HG03457 (cell line): Measurements from ENCODE around the gene CYP8B1.

Source experiments
- ATAC-seq: cut with Tn5 transposase; IDR thresholded peaks from one replicate; pipeline ENCODE4 v1.9.1; 2021; ENCODE audit warnings: moderate number of reproducible peaks; ENCODE audit not compliant: unreplicated experiment

CYP8B1 gene

GRCh38 chr3:42875325-42876151 is at the start of gene CYP8B1:
Gene CYP8B1, minus strand, starts transcription at chr3:42875879. Its CDS starts 63 bp downstream, at chr3:42875816.
- no peak for ATAC-seq

DNA sequence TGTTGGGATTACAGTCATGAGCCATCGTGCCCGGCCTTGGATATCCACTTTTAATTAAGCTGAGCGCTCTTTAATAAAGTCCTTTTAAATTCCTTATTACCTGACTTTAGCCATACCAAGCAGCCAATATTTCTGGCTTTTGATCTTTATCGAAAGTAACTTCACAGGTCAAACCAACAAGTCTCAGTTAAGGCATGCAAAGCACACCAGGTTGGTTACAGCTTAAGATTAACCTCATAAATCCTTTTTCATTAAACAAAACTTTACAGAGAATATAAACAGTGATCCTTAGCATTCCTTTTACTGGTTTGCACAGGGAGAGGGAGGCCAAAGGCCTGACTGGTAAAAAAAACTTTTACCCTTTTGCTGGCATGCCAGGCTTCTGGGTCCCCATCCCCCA is 47.9 kb upstream of the CYP8B1 start:
- no peak for ATAC-seq

- no peak for ATAC-seq
Observed at GRCh38 chr3:42914771-42915515, 39.3 kb upstream of the CYP8B1 start.

- ATAC-seq = no peak
Observed at GRCh38 chr3:42911551-42911950, 35.9 kb upstream of the CYP8B1 start.

- ATAC-seq = no peak
Observed at GRCh38 chr3:42908675-42909074, 33.0 kb upstream of the CYP8B1 start.

GRCh38 chr3:42906848-42907183 is 31.1 kb upstream of the CYP8B1 start:
- no peak for ATAC-seq

DNA sequence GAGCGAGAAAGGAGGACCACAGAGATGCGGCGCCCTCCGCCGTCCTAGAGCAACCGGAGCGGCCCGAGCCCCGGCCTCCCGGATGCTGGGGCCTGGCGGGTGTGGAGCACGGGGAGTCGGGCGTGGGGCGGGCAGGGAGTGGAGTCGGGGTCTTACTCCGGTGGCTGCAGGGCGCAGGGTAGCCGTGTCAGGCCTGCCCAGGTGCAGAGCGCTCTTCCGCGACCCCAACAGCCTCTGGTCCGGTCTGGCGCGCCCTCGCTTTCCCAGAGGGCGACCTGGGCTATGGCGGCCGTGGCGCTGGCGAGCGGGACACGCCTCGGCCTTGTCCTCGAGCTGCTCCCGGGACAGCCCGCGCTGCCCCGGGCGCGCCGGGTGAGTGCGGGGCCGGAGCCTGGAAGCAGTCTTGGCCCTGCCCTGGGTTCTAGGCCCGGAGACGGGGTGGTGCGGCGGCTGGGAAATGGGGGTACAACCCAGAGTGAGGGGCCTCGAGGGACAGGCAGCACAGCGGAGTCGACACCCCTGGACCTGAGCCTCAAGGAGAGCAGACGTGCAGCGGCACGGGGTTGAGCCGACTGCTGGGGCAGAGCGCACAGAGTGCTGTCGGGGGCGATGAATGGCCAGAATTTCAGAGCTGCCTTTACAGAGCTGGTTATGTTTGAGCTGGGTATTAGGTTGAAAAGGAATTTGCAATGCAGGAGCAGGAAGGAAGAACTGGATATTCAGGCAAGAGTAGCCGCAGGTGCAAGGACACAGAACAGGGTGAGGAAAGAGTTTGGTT is 30.6 kb upstream of the CYP8B1 start, which contains the start of gene ZNF662:
Gene ZNF662 (plus strand): TSS at position 73 of the 778 bp plus-strand sequence. CDS start 1,973 bp downstream, outside the sequence.
- ATAC-seq = no peak

- ATAC-seq = no peak
Observed at GRCh38 chr3:42905740-42906069, 30.0 kb upstream of the CYP8B1 start.

DNA sequence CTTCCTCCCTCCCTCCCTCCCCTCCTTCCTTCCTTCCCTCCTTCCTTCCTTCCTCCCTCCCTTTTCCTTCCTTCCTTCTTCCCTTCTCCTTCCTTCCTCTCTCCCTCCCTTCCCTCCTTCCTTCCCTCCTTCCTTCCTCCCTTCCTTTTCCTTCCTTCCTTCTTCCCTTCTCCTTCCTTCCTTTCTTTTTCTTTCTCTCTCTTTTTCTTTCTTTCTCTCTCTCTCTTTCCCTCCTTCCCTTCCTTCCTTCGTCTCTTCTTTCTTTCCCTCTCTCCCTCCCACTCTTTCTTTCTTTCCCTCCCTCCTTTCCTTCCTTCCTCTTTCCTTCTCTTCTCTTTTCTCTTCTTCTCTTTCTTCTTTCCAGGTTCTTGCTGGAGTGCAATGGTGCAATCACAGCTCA is 28.4 kb upstream of the CYP8B1 start:
- ATAC-seq = no peak

DNA sequence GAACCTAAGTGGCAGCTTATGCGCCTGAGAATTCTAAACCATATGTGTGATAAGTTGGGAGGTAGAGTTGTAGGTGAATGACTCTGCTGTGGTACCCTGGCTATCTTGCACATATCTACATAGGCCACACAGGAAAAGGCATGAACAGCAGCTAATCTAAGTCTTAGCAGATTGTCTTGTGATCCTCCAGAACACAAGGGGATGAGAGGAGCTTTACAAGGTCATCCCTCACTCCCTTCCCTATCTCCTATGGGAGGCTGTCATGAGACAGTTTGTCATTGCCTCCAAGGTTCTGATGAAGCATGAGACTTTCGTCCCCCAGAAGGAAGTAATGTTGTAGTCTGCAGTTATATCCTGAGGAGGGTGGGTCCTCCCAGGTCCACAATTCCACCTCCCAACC is 26.6 kb upstream of the CYP8B1 start:
- no peak for ATAC-seq

DNA sequence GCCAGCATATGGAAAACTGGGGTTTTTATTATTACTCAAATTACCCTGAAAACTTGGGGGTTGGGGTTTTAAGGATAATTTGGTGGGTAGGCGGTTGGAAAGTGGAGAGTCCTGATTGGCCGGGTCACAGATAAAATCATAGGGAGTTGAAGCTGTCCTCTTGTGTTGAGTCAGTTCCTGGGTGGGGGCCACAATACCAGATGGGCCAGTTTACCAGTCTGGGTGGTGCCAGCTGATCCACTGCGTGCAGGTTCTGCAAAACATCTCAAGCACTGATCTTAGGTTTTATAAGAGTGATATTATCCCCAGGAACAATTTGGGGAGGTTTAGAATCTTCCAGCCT is 25.4 kb upstream of the CYP8B1 start:
- no peak for ATAC-seq

GRCh38 chr3:42900226-42901072 is 24.8 kb upstream of the CYP8B1 start:
- no peak for ATAC-seq

GRCh38 chr3:42898896-42899675 is 23.4 kb upstream of the CYP8B1 start:
- ATAC-seq = no peak

- ATAC-seq = no peak
Observed at GRCh38 chr3:42895580-42895868, 19.8 kb upstream of the CYP8B1 start.

- no peak for ATAC-seq
Observed at GRCh38 chr3:42894698-42895579, 19.3 kb upstream of the CYP8B1 start.

GRCh38 chr3:42892807-42893206 is 17.1 kb upstream of the CYP8B1 start:
- no peak for ATAC-seq

DNA sequence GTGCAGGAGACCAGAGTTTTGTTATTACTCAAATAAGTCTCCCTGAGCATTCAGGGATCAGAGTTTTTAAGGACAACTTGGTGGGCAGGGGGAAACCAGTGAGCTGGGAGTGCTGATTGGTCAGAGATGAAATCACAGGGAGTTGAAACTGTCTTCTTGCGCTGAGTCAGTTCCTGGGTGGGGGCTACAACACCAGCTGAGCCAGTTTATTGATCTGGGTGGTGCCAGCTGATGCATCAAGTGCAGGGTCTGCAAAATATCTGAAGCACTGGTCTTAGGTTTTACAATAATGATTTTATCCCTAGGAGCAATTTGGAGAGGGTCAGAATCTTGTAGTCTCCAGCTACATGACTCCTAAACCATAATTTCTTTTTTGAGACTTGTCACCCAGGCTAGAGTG is 16.5 kb upstream of the CYP8B1 start:
- no peak for ATAC-seq

GRCh38 chr3:42891042-42891441 is 15.4 kb upstream of the CYP8B1 start:
- ATAC-seq = no peak

DNA sequence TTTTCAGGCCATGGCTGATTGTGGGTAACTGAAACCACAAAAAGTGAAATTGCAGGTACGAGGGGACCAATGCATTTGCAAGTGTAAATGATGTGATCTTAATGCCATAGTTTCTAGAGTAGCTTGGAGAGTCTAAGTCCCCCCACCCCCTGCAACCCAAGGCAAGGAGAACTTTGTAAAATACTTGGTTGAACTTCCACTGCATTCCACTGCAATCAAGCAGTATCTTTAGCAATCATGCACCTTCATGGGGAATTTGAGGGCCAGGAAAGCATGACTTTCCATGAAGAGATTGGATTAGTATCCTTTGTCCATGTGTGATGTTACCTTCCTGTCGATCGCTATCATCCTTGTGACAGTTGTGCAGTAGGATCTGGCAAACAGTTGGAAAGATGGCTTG is 11.4 kb upstream of the CYP8B1 start:
- no peak for ATAC-seq
